ENCODE data around the gene YBX3.
A peak's percentile ranks its signal among the peaks of the same experiment; 100 is the strongest.

YBX3 gene

DNA sequence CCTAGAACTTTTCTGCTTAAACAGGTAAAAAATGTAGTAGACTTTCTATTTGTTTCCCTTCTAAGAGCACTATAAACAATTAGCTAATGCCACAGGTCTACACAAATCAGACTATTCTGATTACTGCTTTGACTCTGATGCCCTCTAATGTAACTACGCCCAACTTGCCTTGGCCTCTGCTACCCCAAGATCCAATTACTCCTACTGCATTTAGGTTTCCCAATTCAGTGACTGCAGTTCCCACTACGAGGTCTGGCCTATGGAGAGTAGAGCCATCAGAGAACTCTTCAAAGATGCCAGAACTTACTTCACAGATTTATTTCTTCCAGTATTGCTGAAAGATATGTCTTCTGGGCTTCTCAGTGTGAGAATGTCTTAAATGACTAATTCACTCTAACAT lies 34.0 kb downstream of the YBX3 start:
- H3K27ac ChIP-seq: no peak overlapping the region
- no peak overlapping the region for H3K4me3 ChIP-seq

DNA sequence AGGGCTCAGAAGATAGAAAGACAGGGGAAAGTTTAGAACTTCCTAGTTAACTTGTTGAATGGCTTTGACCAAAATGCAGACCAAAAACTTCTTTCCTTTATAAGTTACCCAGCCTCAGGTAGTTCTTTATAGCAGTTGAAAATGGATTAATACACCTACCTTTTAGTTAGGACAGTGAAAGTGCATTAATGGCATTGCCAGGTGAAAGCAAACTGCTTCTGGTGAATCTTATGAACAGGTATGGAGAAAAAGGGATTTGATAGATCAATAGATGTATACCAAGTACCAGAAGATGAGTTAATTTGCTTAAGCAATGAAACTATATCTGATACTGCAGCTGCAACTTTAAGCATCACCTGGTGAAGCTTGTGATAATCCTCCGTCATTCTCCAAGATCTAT lies 35.1 kb downstream of the YBX3 start:
- H3K27ac ChIP-seq: no peak overlapping the region
- no peak overlapping the region for H3K4me3 ChIP-seq

DNA sequence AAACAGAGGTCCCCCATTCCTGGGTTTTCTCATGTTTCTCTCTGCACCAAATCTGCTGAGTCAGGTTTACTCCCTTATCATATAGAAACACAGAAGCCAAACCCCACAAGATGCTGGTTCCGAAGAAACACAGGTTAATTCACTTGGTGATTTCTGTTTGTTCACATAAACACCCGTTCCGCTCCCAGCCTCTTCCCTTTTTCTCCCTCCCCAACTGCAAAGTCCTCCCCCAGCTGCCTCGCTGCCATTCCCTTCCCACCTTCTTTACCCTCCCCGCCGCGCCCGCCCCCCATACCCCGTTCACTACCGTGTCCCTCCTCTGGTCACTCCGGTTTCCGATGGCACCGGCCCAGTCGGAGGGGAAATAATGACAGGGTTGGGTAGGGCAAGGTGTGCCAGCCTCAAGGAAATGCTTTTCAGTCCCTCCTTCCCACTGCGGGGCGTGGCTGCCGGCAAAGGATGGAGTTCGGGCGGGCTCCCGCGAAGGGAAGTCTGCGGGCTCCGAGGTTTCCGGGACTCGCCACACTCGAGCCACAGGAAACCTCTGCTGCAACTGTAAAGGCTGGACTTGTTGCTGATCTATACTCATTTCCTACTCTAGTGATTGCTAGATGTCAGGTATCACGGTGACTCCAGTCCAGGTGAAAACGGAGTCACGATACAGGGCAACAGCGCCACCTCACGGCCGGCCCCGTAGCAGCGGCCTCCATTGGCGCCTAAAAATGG lies 49.3 kb downstream of the YBX3 start, which contains the start of gene STYK1:
TSS of gene STYK1 (minus strand) at position 394 of the 726 bp plus-strand sequence. CDS start 39,434 bp downstream, outside the sequence.
- H3K4me3 ChIP-seq: peak within 1 kb of the TSS; percentile 35 to 56 (median 43)
- peak within 1 kb of the TSS in 14 of 21 experiments; percentile 10 to 70 (median 43) for H3K27ac ChIP-seq

DNA sequence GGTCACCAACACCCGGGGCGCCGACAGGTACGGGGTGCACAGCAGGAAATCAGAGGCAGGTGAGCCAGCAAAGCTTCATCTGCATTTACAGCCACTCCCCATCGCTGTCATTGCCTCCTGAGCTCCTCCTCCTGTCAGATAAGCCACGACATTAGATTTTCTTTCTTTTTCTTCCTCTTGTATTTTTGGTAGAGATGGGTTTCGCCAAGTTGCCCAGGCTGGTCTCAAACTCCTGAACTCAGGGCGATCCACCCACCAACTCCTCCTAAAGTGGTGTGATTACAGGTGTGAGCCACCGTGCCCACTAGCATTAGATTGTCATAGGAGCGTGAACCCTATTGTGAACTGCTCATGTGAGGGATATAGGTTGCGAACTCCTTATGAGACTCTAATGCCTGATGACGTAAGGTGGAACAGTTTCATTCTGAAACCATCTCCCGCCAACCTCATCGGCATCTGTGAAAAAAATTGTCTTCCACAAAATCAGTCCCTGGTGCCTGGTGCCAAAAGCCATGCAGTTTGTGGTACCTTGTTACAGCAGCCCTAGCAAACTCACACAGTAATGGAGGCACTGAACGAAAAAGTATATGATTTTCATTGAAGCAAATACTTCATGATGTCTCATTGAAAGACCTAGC lies 50.8 kb downstream of the YBX3 start:
- Histone ChIP-seq H3K27ac (no peak overlapping the region), H3K4me3 (no peak overlapping the region)

DNA sequence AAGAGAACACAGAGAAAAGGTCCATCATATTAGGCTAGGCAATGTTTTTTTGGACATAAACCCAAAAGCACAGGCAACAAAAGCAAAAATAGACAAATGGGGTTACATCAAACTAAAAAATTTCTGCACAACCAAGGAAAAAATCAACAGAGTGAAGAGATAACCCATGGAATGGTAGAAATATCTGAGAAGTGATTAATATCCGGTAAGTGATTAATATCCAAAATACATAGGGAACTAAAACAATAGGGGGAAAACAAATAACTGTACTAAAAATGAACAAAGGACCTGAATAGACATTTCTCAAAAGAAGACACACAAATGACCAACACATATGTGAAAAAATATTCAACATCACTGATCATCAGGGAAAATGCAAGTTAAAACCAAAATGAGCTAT lies 53.6 kb downstream of the YBX3 start:
- Histone ChIP-seq H3K4me3 (no peak overlapping the region), H3K27ac (no peak overlapping the region)

DNA sequence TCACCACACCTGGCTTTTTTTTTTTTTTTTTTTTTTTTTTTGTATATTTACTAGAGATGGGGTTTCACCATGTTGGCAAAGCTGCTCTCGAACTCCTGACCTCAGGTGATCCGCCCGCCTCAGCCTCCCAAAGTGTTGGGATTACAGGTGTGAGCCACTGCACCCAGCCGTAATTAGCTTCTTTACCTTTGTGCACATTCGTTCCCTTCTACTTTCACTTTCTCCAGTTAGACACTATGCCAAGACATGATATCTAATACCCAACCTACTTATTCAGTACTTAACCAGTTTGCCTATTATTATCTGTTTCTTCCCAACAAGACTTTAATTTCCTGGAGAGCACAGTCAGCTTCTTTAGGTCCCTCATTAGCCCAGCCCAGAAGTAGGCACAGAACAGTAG lies 54.6 kb downstream of the YBX3 start:
- Histone ChIP-seq H3K27ac (no peak overlapping the region), H3K4me3 (peak overlapping the region in 1 of 7 experiments; percentile 13)

DNA sequence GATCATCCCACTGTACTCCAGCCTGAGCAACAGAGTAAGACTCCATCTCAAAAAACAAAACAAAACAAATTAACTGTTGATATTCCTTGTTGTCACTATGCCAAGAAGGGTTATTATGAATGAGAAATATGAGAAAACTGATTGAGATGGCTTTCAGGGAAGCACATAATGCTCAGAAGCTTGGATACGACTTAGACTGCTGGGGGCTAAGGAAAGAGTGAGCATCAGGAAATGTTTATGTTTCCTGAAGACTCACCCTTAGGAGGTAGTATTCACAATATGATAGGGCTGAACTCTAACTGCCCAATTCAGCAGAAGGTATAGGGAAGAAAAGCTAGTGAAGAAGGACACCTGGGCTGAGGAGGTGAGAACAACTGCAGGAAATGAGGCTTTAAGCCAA lies 55.5 kb downstream of the YBX3 start:
- Histone ChIP-seq H3K27ac (no peak overlapping the region), H3K4me3 (no peak overlapping the region)

DNA sequence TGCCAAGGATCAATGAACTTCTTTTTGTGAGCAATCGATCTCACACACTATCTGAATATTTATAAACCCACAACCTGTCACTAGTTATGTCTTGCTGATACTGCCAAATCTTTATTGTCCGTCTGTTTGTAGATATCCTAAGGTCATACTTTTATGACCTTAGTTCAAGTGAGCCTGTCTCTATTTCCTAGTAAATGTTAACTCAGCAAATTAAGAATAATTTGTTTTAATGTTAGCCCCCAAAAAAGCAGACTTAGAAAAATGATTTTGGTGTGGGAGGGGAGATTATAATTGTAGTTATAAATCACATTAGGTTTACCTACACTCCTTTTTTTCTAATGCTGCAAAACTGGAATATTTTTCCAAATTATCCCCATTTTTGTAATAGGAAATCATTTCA lies 58.6 kb downstream of the YBX3 start:
- H3K4me3 ChIP-seq: no peak overlapping the region
- H3K27ac ChIP-seq: no peak overlapping the region

DNA sequence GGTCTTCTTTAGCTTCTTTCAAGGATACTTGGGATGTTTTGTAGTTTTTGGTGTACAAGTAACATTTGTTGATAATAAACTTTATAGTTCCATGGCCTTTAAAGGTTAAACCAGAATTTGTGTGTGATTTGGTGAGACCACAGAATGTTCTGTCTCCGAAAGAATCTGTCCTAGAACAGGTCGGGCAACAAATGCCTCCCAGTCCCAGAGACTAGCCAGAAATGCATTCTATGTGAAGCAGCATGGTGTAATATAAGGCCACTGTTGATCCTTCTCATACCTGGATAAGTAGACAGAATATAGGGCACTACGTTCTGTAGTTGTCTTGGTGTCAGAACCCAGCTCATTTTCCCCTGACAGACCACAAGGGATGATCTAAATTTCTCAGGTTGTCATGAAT lies 59.3 kb downstream of the YBX3 start:
- H3K4me3 ChIP-seq: no peak overlapping the region

DNA sequence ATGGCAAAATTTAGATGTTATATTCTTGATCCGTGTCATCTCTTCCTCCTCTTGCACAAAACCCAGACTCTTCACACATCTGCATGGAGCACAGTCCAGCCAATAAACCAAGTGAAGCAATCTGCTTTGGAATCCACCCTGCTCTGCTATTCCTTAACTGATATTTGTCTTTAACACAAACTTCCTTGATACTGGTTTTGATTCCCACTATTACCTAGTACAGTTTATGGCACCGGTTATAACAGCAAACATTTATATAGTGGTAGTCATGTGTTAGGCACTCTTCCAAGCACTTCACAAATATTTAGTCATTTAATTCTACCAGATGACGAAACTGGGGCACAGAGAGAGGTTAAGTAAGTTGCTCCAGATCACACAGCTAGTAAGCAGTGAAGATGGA lies 61.8 kb downstream of the YBX3 start:
- H3K27ac ChIP-seq: no peak overlapping the region

More for the DNA sequence above, 59.3 kb downstream of the YBX3 start:
- H3K27ac ChIP-seq: no peak overlapping the region

DNA sequence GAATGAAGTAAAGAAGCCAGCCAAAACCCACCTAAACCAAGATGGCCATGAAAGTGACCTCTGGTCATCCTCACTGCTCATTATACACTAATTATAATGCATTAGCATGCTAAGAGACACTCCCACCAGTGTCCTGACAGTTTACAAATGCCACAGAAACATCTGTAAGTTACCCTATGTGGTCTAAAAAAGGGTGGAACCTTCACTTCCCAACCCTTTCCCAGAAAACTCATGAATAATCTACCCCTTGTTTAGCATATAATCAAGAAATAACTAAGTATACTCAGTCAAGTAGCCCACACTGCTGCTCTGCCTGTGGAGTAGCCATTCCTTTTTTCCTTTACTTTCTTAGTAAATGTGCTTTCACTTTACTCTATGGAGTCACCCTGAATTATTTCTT lies 69.1 kb downstream of the YBX3 start:
- no peak overlapping the region for H3K27ac ChIP-seq
- no peak overlapping the region for H3K4me3 ChIP-seq

More for the DNA sequence above, 61.8 kb downstream of the YBX3 start:
- H3K4me3 ChIP-seq: no peak overlapping the region

DNA sequence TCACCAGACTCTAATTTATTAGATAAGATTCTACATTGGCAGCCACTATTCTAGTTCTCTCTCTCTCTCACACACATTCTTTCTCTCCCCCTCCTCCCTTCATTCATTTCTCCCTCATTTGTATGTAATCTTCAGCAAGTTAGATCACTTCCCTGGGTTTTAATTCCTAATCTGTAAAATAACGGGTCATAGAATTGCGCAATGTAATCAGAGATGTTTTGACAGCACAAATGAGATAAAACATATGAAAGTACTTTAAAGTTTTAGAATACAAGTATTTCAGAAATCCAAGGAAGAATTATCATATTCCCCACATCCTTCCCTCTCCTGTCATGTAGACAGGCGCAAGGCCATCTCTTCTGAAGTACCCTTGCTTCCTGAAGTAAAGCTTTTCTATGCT lies 70.9 kb downstream of the YBX3 start:
- no peak overlapping the region for H3K4me3 ChIP-seq
- no peak overlapping the region for H3K27ac ChIP-seq
